ENCODE results near the gene TREML1.

Gene TREML1

GRCh38 chr6:41179163-41179562 is 25.0 kb upstream of the TREML1 start:
- no peak for DNase-seq (ENCODE audit: low read depth in 1 of 2, low spot score in 1 of 2)

GRCh38 chr6:41177695-41178094 is 23.5 kb upstream of the TREML1 start:
- no peak for DNase-seq (ENCODE audit: low read depth in 1 of 2, low spot score in 1 of 2)

GRCh38 chr6:41177287-41177686 is 23.1 kb upstream of the TREML1 start:
- no peak for DNase-seq (ENCODE audit: low read depth in 1 of 2, low spot score in 1 of 2)

- no peak for DNase-seq (ENCODE audit: low read depth in 1 of 2, low spot score in 1 of 2)
These were observed 22.0 kb upstream of the TREML1 start for GRCh38 chr6:41176189-41176588.

GRCh38 chr6:41175084-41175483 is 20.9 kb upstream of the TREML1 start:
- DNase-seq (ENCODE audit: low read depth in 1 of 2, low spot score in 1 of 2) = no peak

DNA sequence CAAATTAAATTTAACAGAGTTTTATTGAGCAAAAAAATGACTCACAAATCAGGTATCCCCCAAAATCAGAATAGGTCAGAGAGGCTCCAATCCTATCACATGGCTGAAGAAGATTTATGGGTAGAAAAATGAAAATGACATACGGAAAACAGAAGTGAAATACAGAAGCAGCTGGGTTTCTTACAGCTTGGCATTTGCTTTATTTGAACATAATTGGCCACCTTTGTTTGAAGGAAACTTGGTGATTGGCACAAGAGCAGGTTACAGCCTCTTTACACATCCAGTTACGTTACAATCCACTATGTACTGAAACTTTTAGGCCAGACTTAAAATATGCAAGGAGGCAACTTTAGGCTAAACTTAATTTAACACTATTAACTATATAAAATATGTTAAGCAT is 20.5 kb upstream of the TREML1 start:
- DNase-seq (ENCODE audit: low read depth in 1 of 2, low spot score in 1 of 2) = no peak

DNA sequence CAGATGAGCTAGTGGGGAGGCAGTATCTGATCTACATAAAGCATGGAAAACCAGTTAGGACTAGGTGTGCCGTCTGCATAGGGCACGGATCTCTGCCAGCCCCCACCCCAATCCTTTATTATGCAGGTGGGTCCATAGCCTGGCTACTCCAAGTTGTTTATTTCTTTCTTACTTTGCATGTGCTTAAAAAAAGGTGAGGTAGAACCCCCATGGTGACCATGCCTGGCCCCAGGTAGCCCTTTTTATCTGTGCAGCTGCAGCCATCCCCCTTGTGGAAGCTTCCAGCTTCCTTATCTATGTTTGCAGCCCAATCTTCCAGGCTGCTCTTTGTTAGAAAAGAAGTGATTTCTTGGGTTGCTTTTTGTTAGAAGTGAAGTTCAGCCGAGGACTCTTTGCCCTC is 17.8 kb upstream of the TREML1 start:
- no peak for DNase-seq (ENCODE audit: low read depth in 1 of 2, low spot score in 1 of 2)

DNA sequence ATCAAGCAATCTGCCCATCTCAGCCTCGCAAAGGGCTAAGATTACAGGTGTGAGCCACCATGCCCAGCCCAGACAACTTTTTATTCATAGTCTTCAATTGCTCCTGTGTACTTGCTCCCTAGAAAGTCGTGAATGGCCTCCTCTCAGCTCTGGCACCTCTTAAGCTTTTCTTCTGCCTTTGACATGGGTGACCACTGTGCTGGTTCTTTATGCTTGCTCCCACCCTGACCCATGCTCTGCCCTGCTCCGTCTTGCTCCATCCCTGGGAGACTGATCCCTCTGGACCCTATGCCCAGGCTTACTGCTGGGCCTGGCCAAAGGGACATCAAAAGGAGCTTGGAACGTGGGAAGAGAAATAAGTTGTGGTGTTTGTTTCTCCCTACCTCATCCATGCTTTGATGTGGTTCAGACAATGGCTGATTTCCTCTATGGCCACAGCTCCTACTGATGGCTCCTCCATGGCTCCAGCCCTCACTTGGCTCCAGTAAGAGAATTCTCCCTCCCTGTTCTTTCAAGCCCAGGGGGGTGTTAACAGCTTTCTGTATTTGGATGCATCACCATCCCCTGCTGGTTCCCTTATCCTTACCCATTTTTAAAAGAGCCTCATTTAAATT is 16.5 kb upstream of the TREML1 start:
- DNase-seq (ENCODE audit: low read depth in 1 of 2, low spot score in 1 of 2) = no peak

GRCh38 chr6:41167173-41167963 is 13.2 kb upstream of the TREML1 start:
- DNase-seq (ENCODE audit: low read depth in 1 of 2, low spot score in 1 of 2) = no peak

- DNase-seq (ENCODE audit: low read depth in 1 of 2, low spot score in 1 of 2) = no peak
These were observed 10.5 kb upstream of the TREML1 start for GRCh38 chr6:41164551-41165120.

GRCh38 chr6:41163419-41163717 is 9.2 kb upstream of the TREML1 start:
- DNase-seq (ENCODE audit: low read depth in 1 of 2, low spot score in 1 of 2) = no peak

- no peak for DNase-seq (ENCODE audit: low read depth in 1 of 2, low spot score in 1 of 2)
These were observed 8.7 kb upstream of the TREML1 start, which contains the start of gene TREM2 for GRCh38 chr6:41162687-41163418. TSS of gene TREM2 (minus strand) at chr6:41163116. CDS start at chr6:41163082, 34 bp downstream.

DNA sequence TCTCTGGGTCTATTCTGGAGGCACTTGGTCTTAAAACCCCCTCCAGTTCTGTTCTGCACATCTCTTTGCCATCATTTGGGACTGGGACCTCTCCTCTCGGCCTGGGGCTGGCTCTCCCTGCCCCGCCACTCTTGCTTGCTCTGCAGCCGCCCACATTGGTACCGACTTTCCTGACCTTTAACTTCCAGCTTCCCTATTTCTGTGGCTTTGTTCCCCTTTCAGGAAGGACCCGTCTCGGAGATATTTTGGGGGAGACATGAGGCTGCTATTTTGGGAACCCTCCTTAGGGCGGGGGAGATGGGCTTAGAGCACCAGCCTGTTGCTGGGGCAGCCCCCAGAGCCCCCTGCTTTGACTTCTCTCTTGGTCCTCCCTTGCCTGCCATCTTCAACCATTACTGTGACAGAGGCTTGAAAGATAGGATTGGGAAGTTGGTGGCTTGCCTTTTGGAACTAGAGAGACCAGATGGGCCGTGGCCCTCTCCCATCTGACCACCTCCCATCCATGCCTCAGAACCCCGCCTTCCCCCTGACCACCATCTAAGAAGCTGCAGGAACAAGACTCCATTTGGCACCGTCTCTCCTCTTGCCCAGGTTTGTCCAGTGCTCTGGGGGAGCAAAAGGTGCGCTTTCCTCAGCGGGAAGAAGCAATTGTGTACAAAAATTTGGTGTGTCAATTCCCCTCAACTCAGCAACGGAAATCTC is 7.9 kb upstream of the TREML1 start:
- no peak for DNase-seq (ENCODE audit: low read depth in 1 of 2, low spot score in 1 of 2)

- no peak for DNase-seq (ENCODE audit: low read depth in 1 of 2, low spot score in 1 of 2)
These were observed 7.2 kb upstream of the TREML1 start for GRCh38 chr6:41161380-41161779.

GRCh38 chr6:41160933-41161332 is 6.8 kb upstream of the TREML1 start:
- DNase-seq (ENCODE audit: low read depth in 1 of 2, low spot score in 1 of 2) = no peak

GRCh38 chr6:41159415-41160082 is 5.4 kb upstream of the TREML1 start:
- DNase-seq (ENCODE audit: low read depth in 1 of 2, low spot score in 1 of 2) = no peak

GRCh38 chr6:41157323-41157722 is 3.2 kb upstream of the TREML1 start:
- no peak for DNase-seq (ENCODE audit: low read depth in 1 of 2, low spot score in 1 of 2)

DNA sequence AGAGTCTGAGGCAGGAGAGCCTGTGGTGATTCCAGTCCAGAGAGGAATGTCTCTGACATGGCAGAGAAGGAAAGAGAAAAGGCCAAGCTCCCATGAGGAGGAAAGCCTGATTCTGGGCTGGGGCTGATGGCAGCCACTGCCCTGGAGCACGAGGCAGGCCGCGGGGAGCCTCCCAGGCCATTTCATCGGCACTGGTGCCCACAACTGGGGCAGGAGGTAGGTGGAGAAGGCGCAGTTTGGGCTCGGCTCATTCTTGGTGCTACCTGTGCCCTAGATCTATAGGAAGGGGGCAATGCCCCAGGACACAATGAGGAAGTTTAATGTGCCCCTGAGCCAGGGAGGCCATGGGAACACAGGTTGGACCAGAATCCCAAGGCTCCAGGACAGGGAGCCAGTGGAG is 2.6 kb upstream of the TREML1 start:
- no peak for DNase-seq (ENCODE audit: low read depth in 1 of 2, low spot score in 1 of 2)

GRCh38 chr6:41156001-41156400 is 1.9 kb upstream of the TREML1 start:
- no peak for DNase-seq (ENCODE audit: low read depth in 1 of 2, low spot score in 1 of 2)

GRCh38 chr6:41155132-41155805 is 1.1 kb upstream of the TREML1 start:
- DNase-seq (ENCODE audit: low read depth in 1 of 2, low spot score in 1 of 2) = no peak
